Mucosa of gallbladder (tissue), 1 donor: Measurements from ENCODE around the gene TRPM3. TPM values are rescaled to one million over a fixed set of nuclear protein-coding genes. Genes with fewer than 3 reads are reported as not detected.
"Not testable (repeated sequence)": the region's sequence is repeated elsewhere in the genome, so short reads cannot be mapped to it uniquely, and the experiment has no call there.

Experiments
- DNase-seq: peaks from one replicate; pipeline ENCODE4 v3.0.0-alpha.2; 2020; ENCODE audit warnings: low spot score
- total RNA-seq: library from RNA; stranded (reverse); gene quantifications from one replicate; pipeline ENCODE4 v1.2.1, GENCODE V29; 2021
- donor health status: DM: no; HTN: no; CAD: no.

Gene TRPM3
- total RNA-seq, 1 donor from 2014 or later = 9.2 TPM

GRCh38 chr9:70998962-70999361 is 122.5 kb downstream of the TRPM3 start:
- no peak for DNase-seq

GRCh38 chr9:70995511-70995910 is 125.9 kb downstream of the TRPM3 start:
- DNase-seq = no peak

DNA sequence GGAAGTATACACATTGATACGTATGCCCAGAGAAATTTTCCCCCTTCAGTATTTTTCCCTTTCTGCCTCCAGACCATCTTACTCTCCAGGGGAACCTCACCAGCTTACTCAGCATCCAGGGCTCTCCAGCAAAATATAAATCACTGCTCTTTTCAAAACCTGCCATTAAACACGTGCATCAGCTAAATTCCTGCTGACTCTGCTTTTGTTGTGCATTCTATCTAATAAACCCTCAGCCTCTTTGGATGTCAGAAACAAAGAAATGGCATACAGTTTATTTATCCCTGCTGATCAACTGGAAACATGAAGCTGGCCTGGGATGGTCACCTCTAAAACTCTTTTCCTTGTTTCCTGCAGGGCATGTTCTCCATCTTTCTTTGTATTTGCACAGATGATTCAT is 126.8 kb downstream of the TRPM3 start:
- DNase-seq = no peak

DNA sequence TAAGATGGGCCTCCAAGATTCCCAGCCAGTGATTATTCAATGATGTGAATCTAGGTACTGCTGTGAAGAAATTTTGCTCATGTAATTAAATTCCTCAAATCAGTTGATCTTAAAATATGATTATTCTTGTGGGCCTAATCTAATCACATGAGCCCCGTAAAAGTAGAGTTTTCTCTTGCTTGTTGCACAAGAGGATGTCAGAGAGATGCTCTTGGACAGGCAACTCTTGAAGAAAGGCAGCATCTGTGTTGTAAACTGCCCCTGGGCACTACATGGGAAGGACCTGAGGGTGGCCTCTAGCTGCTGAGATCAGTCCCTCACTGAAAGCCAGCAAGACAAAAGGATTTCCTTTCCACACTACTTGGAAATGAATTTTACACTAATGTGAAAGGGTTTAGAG is 132.9 kb downstream of the TRPM3 start:
- DNase-seq = no peak

- DNase-seq = no peak
Observed at GRCh38 chr9:70987986-70988385, 133.4 kb downstream of the TRPM3 start.

DNA sequence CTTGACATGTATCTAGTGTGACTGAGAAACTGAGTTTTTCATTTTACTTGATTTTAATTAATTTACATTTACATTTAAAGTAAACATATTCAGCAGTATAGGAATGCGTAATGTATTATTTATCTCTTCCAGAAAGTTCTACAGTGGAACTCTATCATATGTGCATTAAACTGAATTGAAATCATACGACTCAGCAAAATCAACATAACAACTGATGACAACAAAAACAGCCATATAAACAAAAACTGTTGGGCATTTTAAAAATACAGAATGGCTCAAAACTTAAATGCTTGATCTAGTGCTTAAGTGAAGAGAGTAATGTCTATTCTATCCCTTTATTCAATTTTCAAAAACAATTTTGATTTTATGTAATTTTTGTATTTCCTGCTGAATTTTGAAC is 134.4 kb downstream of the TRPM3 start:
- no peak for DNase-seq

GRCh38 chr9:70983723-70984295 is 137.6 kb downstream of the TRPM3 start:
- no peak for DNase-seq

GRCh38 chr9:70981312-70981711 is 140.1 kb downstream of the TRPM3 start:
- no peak for DNase-seq

DNA sequence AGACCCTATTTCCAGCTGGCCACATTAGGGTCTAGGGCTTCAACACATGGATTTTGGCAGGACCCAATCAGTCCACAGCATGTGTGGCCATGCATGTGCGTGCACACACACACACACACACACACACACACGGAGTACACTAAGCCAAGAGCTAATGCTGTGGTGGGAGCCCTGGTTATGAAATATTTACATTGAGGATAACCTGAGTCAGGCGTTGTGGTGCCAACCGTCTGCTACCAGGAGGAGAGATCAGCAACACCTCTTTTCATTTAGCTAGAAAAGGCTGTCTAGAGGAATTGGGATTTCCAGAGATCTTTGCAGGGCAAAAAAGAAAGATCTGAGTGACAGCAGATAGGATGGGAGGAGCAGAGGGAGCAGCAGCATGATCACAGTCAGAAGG is 141.5 kb downstream of the TRPM3 start:
- DNase-seq = no peak

GRCh38 chr9:70978085-70978484 is 143.3 kb downstream of the TRPM3 start:
- DNase-seq = no peak

- DNase-seq = no peak
Observed at GRCh38 chr9:70975821-70976220, 145.6 kb downstream of the TRPM3 start.

DNA sequence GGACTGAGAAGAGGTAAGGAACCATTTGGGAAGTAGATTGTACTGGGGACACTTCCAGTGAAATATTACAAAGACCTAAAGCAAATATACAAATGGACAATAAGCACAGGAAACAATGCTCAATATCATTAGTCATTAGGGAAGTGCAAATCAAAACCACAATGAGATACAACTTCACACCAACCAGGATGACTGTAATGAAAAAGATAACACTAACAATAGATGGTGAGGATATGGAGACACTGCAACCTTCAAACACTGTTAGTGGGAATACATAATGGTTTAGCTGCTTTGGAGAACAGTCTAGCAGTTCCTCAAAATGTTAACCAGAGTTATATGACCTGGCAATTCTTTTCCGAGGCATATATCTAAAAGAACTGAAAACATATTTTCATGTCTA is 149.7 kb downstream of the TRPM3 start:
- DNase-seq = no peak

GRCh38 chr9:70966380-70966779 is 155.0 kb downstream of the TRPM3 start:
- DNase-seq = not testable (repeated sequence)

GRCh38 chr9:70964861-70965260 is 156.6 kb downstream of the TRPM3 start:
- DNase-seq = no peak

GRCh38 chr9:70963554-70963953 is 157.9 kb downstream of the TRPM3 start:
- DNase-seq = no peak

- no peak for DNase-seq
Observed at GRCh38 chr9:70962761-70963440, 158.5 kb downstream of the TRPM3 start.

DNA sequence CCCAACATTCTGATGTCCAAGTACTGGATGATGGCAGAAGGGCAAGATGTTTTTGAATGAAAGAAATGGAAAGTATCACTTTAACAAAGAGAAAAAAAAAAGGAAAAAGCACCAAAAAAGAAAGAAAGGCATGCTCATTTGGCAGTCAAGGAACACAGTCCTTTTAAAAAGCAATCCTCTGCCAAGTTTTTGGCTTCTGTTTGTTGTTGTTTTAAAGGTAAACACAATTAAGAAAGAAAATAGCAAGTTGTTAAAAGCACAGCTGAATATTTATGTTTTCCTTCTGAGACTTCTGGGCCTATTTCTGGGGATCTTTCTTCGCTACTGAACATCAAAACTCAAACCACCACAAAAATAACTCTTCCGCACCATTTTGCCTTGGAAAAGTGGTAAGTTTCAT is 162.1 kb downstream of the TRPM3 start:
- no peak for DNase-seq

GRCh38 chr9:70954596-70955143 is 166.8 kb downstream of the TRPM3 start:
- no peak for DNase-seq

GRCh38 chr9:70954126-70954525 is 167.3 kb downstream of the TRPM3 start:
- no peak for DNase-seq

GRCh38 chr9:70951749-70952727 is 169.4 kb downstream of the TRPM3 start:
- DNase-seq = no peak

- DNase-seq = no peak
Observed at GRCh38 chr9:70950270-70950669, 171.2 kb downstream of the TRPM3 start.

DNA sequence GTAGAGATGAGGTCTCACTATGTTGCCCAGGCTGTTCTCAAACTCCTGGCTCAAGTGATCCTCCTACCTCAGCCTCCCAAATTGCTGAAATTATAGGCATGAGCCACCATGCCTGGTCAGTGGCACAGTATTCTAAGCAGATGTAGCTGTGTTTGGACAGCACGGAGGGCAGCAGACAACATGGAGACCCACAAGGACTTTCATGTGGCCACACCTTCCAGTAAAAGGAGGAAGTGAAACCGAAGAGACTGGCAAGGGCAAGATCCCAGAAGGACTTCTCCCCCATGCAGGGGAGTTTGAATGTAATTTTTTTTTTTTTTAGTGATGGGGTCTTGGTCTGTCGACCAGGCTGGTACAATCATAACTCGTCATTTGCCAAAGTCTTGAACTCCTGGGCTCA is 172.2 kb downstream of the TRPM3 start:
- no peak for DNase-seq
